ENCODE results near the gene RIT1.

RIT1 gene

GRCh38 chr1:155871390-155871789 is 39.8 kb downstream of the RIT1 start:
- Histone ChIP-seq H3K9me2 (ENCODE audit: low read depth, low read length) (no peaks in the 10 kb centered on the region), H3F3A (ENCODE audit: insufficient read depth, low read length) (no peaks in the 10 kb centered on the region), H3K4me3 (ENCODE audit: low read depth, low read length, poor library complexity, severe bottlenecking) (no peak overlapping the region), H3K79me2 (ENCODE audit: insufficient read depth, low read length) (no peaks in the 10 kb centered on the region), H3K9me3 (ENCODE audit: low read length) (no peaks in the 10 kb centered on the region), H3K36me3 (ENCODE audit: insufficient read depth, low read length) (peaks cover 3% of the 10 kb centered on the region; the same call in 1 of the 2 replicates), H3K9ac (ENCODE audit: low read length) (no peak overlapping the region), H3K27ac (ENCODE audit: low read depth, low read length, poor library complexity, severe bottlenecking) (no peak overlapping the region), H3K4me2 (ENCODE audit: low read length) (no peak overlapping the region), H4K20me1 (ENCODE audit: insufficient read depth, low read length) (no peaks in the 10 kb centered on the region), H3K27me3 (ENCODE audit: insufficient read depth, low read length) (no peaks in the 10 kb centered on the region), H3K4me1 (ENCODE audit: insufficient read depth, low read length, severe bottlenecking) (no peaks in the 10 kb centered on the region), H2AFZ (ENCODE audit: low read length) (no peak overlapping the region)
- no peak for TF ChIP-seq CTCF (IDR thresholded peaks at IDR 0.05; ENCODE audit: low read length)
- TF ChIP-seq EZH2 (IDR thresholded peaks at IDR 0.05; ENCODE audit: borderline replicate concordance, low read length): no peak

GRCh38 chr1:155867766-155868165 is 43.4 kb downstream of the RIT1 start:
- H3F3A ChIP-seq (ENCODE audit: insufficient read depth, low read length): no peaks in the 10 kb centered on the region
- H3K27me3 ChIP-seq (ENCODE audit: insufficient read depth, low read length): no peaks in the 10 kb centered on the region
- H3K9me3 ChIP-seq (ENCODE audit: low read length): no peaks in the 10 kb centered on the region
- H3K36me3 ChIP-seq (ENCODE audit: insufficient read depth, low read length): peaks cover 3% of the 10 kb centered on the region; the same call in 1 of the 2 replicates
- H4K20me1 ChIP-seq (ENCODE audit: insufficient read depth, low read length): no peaks in the 10 kb centered on the region
- no peak for TF ChIP-seq CTCF (IDR thresholded peaks at IDR 0.05; ENCODE audit: low read length)
- TF ChIP-seq EZH2 (IDR thresholded peaks at IDR 0.05; ENCODE audit: borderline replicate concordance, low read length): no peak
- H3K4me3 ChIP-seq (ENCODE audit: low read depth, low read length, poor library complexity, severe bottlenecking): no peak overlapping the region
- H3K9ac ChIP-seq (ENCODE audit: low read length): no peak overlapping the region
- H3K27ac ChIP-seq (ENCODE audit: low read depth, low read length, poor library complexity, severe bottlenecking): no peak overlapping the region
- H3K79me2 ChIP-seq (ENCODE audit: insufficient read depth, low read length): no peaks in the 10 kb centered on the region
- no peaks in the 10 kb centered on the region for H3K9me2 ChIP-seq (ENCODE audit: low read depth, low read length)
- no peak overlapping the region for H3K4me2 ChIP-seq (ENCODE audit: low read length)
- no peaks in the 10 kb centered on the region for H3K4me1 ChIP-seq (ENCODE audit: insufficient read depth, low read length, severe bottlenecking)
- no peak overlapping the region for H2AFZ ChIP-seq (ENCODE audit: low read length)

GRCh38 chr1:155864393-155864792 is 46.8 kb downstream of the RIT1 start:
- H3K9ac ChIP-seq (ENCODE audit: low read length): no peak overlapping the region
- H3K4me1 ChIP-seq (ENCODE audit: insufficient read depth, low read length, severe bottlenecking): peaks cover 16% of the 10 kb centered on the region
- no peak for TF ChIP-seq CTCF (IDR thresholded peaks at IDR 0.05; ENCODE audit: low read length)
- TF ChIP-seq EZH2 (IDR thresholded peaks at IDR 0.05; ENCODE audit: borderline replicate concordance, low read length): no peak
- H3K79me2 ChIP-seq (ENCODE audit: insufficient read depth, low read length): no peaks in the 10 kb centered on the region
- H3K27ac ChIP-seq (ENCODE audit: low read depth, low read length, poor library complexity, severe bottlenecking): no peak overlapping the region
- no peak overlapping the region for H3K4me2 ChIP-seq (ENCODE audit: low read length)
- no peak overlapping the region for H2AFZ ChIP-seq (ENCODE audit: low read length)
- no peak overlapping the region for H3K4me3 ChIP-seq (ENCODE audit: low read depth, low read length, poor library complexity, severe bottlenecking)
- no peaks in the 10 kb centered on the region for H3F3A ChIP-seq (ENCODE audit: insufficient read depth, low read length)
- H3K9me3 ChIP-seq (ENCODE audit: low read length): no peaks in the 10 kb centered on the region
- H3K9me2 ChIP-seq (ENCODE audit: low read depth, low read length): no peaks in the 10 kb centered on the region
- H3K36me3 ChIP-seq (ENCODE audit: insufficient read depth, low read length): no peaks in the 10 kb centered on the region
- no peaks in the 10 kb centered on the region for H4K20me1 ChIP-seq (ENCODE audit: insufficient read depth, low read length)
- H3K27me3 ChIP-seq (ENCODE audit: insufficient read depth, low read length): no peaks in the 10 kb centered on the region

All from OCI-LY1 (cell line).